GM19463 (cell line): ENCODE measurements around the gene STARD10.
A peak's percentile ranks its signal among the peaks of the same experiment; 100 is the strongest.
"Not testable (repeated sequence)": the region's sequence is repeated elsewhere in the genome, so short reads cannot be mapped to it uniquely, and the experiment has no call there.

Experiments
- ATAC-seq: cut with Tn5 transposase; IDR thresholded peaks from one replicate; pipeline ENCODE4 v1.9.1; 2021; ENCODE audit warnings: mild to moderate bottlenecking, moderate library complexity; ENCODE audit not compliant: unreplicated experiment

Gene STARD10

DNA sequence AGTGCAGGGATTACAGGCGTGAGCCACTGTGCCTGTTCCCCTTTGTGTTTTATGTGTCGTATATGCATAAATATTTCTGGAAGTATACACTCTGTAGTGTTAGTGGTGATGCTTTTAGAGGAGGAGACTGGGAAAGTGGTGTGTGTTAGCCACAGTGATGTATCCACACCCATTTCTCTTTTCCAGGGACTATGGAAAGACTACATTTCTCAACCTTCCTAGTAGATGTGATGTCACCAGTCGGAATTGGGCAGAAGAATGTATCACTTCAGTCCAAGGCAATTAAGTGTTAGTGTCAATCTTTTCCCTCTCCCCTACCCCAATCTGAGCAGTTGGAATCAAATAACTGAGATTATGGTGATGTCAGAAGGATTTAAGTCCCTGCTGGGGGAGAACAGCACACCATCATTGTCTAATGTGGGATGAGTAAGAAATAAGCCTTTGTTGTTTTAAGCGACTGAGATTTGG, 14.5 kb upstream of the STARD10 start:
- no peak for ATAC-seq

DNA sequence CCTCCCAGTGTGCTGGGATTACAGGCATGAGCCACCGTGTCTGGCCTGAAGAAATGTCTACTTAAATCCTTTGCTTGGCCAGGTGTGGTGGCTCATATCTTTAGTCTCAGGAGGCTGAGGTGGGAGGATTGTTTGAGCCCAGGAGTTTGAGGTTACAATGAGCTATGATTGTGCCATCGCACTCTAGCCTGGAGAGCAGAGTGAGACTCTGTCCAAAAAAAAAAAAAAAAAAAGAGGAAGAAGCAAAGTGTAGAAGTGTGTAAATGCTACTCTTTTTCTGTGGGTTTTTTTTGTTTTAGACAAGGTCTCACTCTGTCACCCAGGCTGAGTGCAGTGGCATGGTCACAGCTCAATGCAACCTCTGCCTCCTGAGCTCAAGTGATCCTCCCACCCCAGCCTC, 13.9 kb upstream of the STARD10 start:
- ATAC-seq: no peak

DNA sequence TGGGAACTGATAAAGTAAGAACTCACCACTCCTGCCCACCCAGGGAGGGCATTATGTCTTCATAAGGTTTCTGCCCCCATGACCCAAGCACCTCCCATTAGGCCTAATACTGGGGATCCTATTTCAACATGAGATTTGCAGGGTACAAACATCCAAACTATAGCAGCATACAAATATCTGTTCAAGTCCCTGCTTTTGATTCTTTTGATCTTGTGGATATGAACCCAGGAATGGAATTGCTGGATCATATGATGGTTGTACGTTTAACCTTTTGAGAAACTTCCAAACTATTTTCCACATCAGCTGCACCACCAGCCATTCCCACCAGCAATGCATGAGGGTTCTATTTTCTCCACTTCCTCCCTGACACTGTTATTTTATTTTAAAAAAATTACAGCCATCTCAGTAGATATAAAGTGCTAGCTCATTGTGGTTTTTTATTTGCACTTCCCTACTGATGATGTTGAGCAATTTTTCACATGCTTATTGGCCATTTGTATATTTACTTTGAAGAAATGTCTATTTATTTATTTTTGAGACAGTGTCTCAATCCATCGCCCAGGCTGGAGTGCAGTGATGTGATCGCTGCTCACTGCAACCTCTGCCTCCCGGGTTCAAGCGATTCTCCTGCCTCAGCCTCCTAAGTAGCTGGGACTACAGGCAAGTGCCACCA, 13.3 kb upstream of the STARD10 start:
- no peak for ATAC-seq

- not testable (repeated sequence) for ATAC-seq
Observed at GRCh38 chr11:72806378-72806777, 12.5 kb upstream of the STARD10 start.

DNA sequence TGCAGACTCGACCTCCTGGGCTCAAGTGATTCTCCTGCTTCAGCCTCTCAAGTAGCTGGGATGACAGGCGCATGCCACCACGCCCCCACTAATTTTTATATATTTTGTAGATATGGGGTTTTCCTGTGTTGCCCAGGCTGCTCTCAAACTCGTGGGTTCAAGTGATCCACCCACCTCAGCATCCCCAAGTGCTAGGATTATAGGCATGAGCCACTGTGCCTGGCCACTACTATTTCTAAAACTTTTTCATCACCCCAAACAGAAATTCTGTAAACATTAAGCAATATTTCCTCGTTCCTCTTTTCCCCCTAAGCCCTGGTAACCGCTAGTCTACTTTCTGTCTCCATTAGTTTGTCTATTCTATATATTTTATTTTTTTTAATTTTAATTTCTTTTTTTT, 11.4 kb upstream of the STARD10 start:
- ATAC-seq: no peak

GRCh38 chr11:72802822-72803221, 9.0 kb upstream of the STARD10 start:
- ATAC-seq: no peak

DNA sequence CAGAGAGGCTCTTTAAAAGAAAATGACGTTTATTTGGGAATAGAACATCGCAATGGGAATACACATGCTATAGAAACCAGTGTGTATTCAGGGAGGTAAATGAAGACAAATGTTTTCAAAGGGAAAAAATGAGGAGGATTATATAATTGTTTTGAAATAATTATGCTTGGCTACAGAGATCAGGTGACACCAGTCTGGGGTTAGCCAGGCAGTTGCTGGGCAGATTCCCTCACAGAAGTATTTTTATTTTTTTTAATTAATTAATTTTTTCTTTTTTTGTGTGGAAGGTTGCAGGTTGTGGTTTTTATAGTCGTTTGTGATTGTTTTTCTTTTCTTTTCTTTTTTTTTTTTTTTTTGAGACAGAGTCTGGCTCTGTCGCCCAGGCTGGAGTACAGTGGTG, 5.6 kb upstream of the STARD10 start:
- ATAC-seq: no peak

DNA sequence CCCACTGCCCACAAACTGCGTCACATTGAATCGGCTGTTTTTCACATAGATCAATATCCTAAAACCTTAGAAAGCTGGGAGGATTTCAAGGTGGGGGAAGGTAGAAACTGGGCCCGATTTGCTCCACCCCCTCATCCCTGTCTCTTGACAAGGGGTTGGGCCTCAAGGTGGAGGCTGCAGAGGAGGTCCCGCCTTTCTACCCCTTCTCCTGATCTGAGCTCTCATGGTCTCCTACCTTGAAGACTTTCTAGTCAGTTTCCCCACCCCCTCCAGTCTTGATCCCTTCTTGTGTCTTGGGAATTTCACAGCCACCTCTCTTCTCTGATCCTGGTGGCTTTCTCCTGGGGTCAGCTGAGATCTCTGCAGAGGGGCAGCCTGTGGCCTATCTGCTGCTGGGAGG, 4.5 kb upstream of the STARD10 start:
- ATAC-seq: no peak

- no peak for ATAC-seq
Observed at GRCh38 chr11:72793076-72793424, 797 bp downstream of the STARD10 start.

DNA sequence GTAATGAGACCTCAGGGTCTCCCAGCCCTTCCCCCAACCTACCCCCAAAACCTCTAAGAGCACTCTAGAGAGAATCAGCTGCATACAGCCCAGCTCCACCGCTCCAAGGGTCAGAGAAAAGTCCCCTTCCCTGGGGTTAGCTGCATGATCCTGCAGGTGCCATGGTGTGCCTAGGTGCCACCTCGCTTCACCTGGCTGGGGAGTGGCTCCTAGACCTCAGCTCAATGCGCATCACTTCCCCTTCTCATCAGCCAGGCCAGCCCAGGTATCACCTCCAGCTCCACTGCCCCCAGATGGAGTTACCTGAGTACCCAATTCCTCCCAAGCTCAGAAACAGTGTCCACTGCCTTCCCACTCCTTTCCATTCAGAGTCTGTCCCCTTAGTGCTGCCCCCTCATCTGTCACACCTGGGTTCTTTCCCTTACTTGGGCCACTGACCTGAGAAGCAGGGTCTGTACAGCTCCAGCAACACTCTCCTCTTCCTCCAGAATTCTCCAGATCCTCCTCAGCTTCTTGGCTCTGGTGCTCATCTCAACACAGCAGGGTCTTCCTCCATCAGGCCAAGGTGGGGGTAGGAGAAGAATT, 1.3 kb downstream of the STARD10 start:
- no peak for ATAC-seq

GRCh38 chr11:72791228-72791627, 2.6 kb downstream of the STARD10 start:
- ATAC-seq: not testable (repeated sequence)

DNA sequence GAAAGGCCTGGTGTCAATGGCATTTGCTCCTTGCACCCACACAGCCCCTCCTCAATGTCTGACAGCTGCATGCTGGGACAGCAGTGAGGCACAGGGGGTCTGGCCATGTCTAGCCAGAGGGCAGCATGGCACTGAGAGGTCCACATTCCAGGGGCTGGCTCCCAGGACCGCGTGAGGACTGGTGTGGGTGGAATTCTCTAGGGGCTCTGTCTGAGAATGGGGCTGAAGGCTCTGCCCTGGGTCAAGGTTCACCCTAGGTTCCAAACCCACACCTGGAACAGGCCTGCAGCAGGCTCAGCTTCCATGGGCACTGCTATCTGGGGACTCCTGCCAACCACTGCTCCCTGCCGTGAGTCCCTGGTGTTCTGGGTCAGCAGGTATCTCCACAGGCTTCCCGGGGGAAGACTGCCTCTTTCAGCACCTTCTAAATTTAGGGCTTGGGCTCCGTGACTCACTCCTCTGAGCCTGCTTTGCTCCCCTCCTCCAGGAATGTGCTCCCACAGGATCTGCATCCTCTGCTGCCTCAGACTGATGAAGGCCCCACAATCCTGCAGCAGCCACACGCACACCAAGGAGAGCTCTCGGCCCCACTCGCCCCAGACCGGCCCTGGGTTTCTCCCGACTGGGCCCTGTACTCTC, 4.2 kb downstream of the STARD10 start:
- no peak for ATAC-seq

DNA sequence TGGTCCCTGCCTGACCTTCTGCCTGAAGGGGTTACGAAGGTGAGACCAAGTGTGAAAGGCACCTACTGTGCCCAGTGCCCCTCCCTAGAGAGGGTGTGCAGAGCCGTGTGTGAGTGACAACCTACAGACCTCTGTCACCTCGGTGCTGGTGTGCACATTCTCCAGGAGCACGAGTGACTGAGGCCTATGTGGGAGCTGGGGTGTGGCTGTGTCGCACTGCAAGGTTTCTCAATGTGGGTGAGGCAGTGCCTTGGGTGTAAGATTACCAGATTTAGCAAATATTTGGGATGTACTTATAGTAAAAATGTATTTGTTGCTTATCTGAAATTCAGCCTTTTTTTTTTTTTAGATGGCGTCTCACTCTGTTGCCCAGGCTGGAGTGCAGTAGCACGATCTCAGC, 5.6 kb downstream of the STARD10 start:
- no peak for ATAC-seq

GRCh38 chr11:72787216-72788104, 6.4 kb downstream of the STARD10 start:
- ATAC-seq: peak; percentile 69

GRCh38 chr11:72786305-72787215, 7.3 kb downstream of the STARD10 start:
- ATAC-seq: no peak

DNA sequence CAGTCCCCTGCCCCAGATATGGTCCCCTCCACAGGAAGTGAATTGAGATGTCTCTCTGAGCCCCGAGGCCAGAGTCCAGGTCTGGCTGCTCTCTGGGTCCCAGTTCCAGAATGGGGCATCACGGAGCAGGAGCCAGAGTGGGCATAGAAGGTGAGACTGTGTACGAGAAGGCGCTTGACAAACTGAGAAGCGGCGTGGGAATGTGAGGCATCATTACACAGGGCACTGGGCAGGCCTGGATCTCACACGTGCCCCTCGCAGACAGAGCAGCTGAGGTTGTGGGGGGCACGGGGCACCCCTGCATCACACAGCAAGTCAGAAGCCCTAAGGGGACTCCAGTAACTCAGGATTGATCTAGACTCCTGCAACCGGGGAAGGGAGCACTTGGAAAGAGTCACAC, 9.2 kb downstream of the STARD10 start:
- ATAC-seq: no peak

DNA sequence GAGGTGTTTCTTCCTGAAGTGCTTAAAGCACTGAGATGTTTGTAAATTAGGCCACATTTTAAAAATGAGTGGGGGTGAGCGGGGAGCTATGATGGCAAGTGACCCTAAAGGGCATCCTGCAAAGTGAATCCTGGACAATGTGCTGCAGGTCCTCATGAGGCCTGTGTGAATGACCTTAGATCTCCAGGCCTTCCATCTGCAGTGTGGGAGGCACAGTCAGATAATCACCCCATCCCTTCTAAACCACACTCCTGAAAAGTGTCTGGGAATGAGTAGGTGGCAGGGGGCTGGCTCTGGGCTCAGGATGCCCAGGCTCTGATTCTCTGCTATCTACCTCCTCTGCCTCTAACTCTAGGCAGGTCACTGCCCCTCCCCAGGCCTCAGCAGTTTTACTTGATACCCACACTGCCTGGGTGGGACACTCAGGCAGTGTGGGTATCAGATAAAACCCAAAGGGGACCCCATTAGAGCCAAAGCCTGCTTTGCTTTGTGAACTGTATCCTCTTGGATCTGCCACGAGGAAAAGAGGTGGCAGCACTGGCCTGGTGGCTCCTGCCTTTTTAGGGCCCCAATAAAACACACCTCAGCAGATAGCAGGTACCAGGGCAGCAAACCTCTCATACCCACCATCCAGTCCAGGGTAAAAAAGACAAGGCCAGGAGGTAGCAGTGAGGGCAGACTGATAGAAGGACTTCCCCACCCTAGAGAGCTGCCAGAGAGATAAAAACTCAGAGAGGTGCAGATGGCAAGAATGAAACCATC, 10.5 kb downstream of the STARD10 start:
- ATAC-seq: no peak

DNA sequence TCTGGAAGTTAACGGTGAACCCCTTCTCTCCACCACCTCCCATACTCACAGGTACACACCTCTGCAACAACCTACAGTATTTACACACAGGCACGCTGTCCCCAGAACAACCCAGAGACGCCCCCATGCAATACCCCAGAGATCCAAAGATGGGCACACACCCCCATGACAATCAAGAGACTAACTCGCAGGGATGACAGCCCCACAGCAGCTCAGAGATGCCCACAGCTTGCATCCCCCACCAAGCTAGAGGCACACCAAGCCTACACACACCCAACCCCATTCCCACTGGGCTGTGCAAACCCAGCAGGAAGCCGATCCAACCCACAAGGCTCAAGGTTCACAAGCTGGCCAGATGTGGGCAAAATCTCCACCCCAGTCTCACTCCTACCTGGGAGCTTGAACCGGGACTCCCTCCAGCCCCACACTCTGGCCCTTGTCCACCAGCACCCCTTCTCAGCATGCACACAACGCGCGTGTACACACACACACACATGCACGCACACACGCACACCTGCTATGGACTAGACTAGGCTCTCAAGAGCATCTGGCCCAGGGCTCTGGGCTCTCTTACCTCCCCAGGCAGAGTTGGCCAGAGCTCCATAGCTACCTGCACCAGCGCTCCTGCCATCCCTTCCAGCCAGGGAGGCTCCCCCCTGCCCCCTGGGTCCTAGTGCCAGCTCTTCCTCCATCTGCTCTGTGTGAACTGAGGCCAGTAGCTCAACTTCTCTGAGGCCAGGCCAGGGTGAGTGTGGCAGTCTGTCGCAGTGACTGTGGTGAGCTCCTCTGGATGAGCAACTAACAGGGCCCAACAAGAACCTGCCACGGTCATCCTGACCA, 11.5 kb downstream of the STARD10 start:
- ATAC-seq: no peak
